Measurements from ENCODE around the gene LGR4.
A peak's percentile ranks its signal among the peaks of the same experiment; 100 is the strongest.

The LGR4 gene

DNA sequence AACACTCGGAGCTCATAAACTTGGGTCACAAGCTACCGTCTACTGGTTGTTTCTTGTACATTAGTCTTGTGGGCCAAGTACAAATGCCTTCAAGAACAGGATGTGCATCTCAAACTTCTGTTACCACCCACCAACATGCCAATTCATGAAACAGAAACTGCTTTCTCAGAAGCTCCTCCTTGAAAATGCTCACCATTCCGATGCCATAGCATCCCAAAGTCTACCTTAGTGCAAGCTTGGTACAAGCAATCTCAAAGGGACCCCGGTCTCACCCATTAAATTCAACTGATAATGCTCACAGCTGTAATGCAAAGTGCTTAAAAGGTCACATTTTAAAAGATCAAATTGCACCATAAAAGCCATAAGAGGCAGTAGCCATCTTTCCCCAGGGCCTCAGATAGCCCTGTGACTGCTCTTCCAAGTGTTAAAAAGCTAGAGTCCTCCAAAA is 77.8 kb downstream of the LGR4 start:
- Mint-ChIP-seq H3K9me3 (no peaks in the 10 kb centered on the region), H3K4me1 (no peaks in the 10 kb centered on the region)
- no peak for DNase-seq (ENCODE audit: low spot score in 2 of 2)

DNA sequence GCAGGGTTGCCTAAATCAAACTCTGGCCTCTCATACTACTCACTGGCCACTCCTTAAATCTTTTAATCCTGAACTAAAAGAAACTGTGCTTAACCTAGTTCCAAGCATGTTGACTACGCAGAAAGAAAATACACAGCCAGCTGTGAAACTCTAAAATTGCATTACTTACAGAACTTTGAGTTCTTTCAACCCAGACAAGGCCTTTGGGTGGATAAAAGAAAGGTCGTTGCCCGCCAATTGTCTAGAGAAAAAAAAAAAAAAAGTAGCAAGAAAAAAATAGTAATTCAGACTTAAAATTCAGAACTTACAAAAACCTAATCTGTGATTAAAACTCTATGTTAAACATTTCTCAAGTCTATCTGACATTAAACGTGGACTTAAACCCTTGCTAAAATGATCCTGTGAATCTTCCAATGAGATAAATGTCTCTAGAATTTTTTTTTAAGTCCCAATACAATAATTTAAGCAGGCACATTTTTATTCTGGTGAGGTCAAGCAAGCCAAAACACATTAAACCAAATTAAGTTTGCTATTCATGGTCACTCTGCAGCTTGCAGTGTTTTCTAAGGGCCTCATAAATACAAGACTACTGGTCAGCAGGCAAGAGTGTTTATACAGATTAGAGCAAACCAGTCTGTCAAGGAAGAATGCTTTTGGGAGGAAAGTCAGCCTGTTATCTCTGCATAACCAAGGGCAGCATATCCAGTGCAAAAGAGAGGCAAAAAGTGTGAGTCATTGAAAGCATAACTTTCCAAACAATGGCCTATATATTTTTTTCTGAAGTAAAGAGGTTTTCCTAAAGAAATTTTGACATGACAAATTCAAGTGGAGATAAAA is 80.1 kb downstream of the LGR4 start:
- H3K4me3 Mint-ChIP-seq = no peak overlapping the region
- DNase-seq (ENCODE audit: low spot score in 2 of 2) = no peak
- no peaks in the 10 kb centered on the region for H3K9me3 Mint-ChIP-seq
- ATAC-seq = no peak
- no peaks in the 10 kb centered on the region for H3K36me3 Mint-ChIP-seq
- peaks cover 2% of the 10 kb centered on the region for H3K4me1 Mint-ChIP-seq
- H3K27ac Mint-ChIP-seq = no peak overlapping the region

More for the DNA sequence above, 77.8 kb downstream of the LGR4 start:
- Mint-ChIP-seq H3K4me3 (no peak overlapping the region), H3K36me3 (no peaks in the 10 kb centered on the region), H3K27ac (no peak overlapping the region)
- ATAC-seq = no peak

DNA sequence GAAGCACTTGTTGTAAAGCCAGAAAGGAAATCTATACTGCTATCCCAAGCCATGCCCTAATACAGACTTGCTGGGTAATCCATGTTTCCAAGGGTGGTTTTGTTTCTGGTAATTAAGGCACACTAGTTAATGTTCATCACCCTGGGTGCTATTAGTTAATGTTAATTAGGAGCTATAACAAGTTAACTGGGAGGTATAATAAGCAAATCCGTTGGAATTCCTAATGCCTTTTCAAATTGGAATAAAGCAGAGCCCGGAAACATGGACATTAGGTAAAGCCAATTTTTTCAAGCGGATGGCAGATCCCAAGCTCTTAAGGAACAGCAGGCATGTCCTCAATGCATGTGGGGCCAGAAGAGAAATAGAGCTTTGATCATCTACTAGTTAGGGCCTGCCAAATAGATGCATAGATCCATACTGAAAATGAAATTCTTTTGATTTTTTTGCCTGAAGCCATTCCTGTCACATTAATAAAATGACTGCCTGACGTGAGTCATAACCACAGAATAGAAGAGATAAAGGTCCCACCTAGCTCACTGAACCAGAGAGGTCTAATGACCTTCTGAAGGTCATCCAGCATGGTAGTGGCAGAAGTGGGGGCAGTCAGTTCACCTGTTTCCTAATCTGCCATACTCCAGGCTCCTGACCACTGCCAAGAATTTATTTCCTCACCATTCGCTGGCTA is 81.1 kb downstream of the LGR4 start:
- Mint-ChIP-seq H3K36me3 (no peaks in the 10 kb centered on the region), H3K27ac (no peak overlapping the region), H3K9me3 (no peaks in the 10 kb centered on the region), H3K4me3 (no peak overlapping the region), H3K4me1 (peaks cover 6% of the 10 kb centered on the region)
- ATAC-seq (no peak), DNase-seq (ENCODE audit: low spot score in 2 of 2) (no peak)

- peaks cover 6% of the 10 kb centered on the region for H3K4me1 Mint-ChIP-seq
- H3K27ac Mint-ChIP-seq = no peak overlapping the region
- no peaks in the 10 kb centered on the region for H3K36me3 Mint-ChIP-seq
- H3K4me3 Mint-ChIP-seq = no peak overlapping the region
- no peak for DNase-seq (ENCODE audit: low spot score in 2 of 2)
- no peaks in the 10 kb centered on the region for H3K9me3 Mint-ChIP-seq
- no peak for ATAC-seq
Observed at GRCh38 chr11:27390318-27391295, 82.0 kb downstream of the LGR4 start.

DNA sequence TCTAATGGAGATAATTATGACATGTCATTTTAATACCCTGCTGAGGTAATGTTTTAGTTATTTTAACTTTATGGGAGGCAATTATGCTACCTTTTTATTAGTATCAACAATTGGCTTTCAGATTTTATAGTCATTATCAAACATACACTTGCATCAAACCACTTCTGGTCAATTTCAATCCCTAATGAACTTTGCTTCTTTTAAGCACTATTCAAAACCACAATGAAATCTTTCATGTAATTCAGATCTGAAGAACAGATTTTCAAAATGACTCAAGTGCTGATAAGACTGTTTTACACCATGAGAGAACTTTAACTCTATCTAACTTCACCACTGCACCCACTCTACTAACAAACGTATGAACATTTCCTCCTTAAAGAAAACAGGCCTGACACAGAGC is 83.7 kb downstream of the LGR4 start:
- DNase-seq (ENCODE audit: low spot score in 2 of 2) = no peak
- Mint-ChIP-seq H3K4me1 (peaks cover 6% of the 10 kb centered on the region), H3K4me3 (no peak overlapping the region), H3K27ac (no peak overlapping the region), H3K9me3 (no peaks in the 10 kb centered on the region), H3K36me3 (no peaks in the 10 kb centered on the region)
- peak; percentile 74 for ATAC-seq

DNA sequence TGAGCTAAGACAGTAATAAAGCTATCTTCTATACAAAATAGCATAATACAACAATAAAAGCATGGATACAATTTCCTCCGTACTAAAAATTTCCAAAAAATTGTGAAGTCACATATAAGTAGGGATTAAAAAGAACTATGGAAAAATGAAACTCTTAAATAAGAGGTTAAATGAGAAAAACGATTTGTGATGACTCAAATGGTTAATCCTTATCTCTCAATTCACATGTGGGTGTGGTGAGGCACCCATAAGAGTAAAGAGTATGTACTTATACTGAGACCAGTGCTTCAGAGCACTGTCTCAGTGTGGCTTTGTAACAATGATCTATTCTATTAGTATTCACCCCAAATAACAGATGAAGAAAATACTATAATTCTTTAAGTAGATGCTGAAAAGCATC is 84.6 kb downstream of the LGR4 start:
- ATAC-seq = peak; percentile 88

GRCh38 chr11:27387362-27387761 is 85.2 kb downstream of the LGR4 start:
- Mint-ChIP-seq H3K27ac (no peak overlapping the region), H3K4me3 (no peak overlapping the region), H3K4me1 (peaks cover 6% of the 10 kb centered on the region), H3K36me3 (no peaks in the 10 kb centered on the region), H3K9me3 (no peaks in the 10 kb centered on the region)
- ATAC-seq (peak; percentile 70), DNase-seq (ENCODE audit: low spot score in 2 of 2) (no peak)

More for the DNA sequence above, 84.6 kb downstream of the LGR4 start:
- no peak for DNase-seq (ENCODE audit: low spot score in 2 of 2)
- Mint-ChIP-seq H3K27ac (no peak overlapping the region), H3K4me1 (peaks cover 6% of the 10 kb centered on the region), H3K4me3 (no peak overlapping the region), H3K9me3 (no peaks in the 10 kb centered on the region), H3K36me3 (no peaks in the 10 kb centered on the region)

DNA sequence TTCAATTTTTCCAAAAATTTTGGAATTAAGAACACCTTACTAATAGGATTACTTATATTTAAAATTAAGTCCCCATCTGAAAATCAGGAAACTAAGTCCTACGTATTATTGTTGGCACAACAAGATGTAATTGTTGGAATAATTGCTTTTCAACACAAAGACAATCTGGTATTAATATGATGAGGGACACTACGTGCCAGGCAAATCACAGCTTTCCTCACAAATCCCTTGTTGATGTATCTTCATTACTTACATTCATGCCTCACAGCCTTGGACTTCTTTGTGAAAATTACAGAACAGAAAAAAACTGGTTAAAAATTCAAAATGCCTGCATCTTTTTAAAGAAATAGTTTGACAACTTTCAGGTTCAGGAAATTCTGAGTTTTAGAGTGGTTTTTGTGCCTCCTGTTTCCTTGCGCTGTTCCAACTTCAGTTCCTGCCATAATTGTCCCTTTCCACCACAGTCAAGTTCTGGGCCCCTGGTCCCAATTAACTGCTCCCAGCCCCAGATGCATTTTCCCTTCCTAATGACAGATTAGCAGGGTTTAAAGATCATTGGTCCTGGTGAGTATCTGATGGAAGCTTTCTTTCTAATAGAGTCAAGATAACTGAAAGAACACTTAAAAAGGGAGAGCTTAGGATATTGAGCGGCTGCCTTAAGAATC is 86.3 kb downstream of the LGR4 start:
- DNase-seq (ENCODE audit: low spot score in 2 of 2) (no peak), ATAC-seq (no peak)
- H3K9me3 Mint-ChIP-seq = no peaks in the 10 kb centered on the region
- no peak overlapping the region for H3K27ac Mint-ChIP-seq
- no peaks in the 10 kb centered on the region for H3K36me3 Mint-ChIP-seq
- H3K4me3 Mint-ChIP-seq = no peak overlapping the region
- H3K4me1 Mint-ChIP-seq = peaks cover 6% of the 10 kb centered on the region

DNA sequence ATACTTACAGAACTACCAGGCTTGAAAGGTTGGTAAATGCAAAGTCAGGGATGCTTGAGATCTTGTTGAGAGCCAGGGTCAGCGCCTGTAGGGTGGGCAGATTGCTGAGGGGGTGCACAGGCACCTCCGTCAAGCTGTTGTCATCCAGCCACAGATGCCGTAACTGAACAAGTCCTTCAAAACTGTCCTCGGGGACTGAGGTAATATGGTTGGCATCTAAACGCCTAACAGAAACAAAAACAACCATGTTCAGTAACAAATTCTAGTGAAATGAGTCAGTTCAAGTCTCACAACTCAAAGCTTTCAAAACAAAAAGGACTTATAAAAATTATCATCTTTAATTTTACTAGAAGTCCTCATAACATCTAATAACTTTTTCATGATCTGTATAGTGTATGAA is 87.3 kb downstream of the LGR4 start:
- peak; percentile 22 for ATAC-seq
- Mint-ChIP-seq H3K4me3 (no peak overlapping the region), H3K9me3 (no peaks in the 10 kb centered on the region), H3K27ac (no peak overlapping the region), H3K4me1 (peaks cover 6% of the 10 kb centered on the region), H3K36me3 (no peaks in the 10 kb centered on the region)
- DNase-seq (ENCODE audit: low spot score in 2 of 2) = no peak

DNA sequence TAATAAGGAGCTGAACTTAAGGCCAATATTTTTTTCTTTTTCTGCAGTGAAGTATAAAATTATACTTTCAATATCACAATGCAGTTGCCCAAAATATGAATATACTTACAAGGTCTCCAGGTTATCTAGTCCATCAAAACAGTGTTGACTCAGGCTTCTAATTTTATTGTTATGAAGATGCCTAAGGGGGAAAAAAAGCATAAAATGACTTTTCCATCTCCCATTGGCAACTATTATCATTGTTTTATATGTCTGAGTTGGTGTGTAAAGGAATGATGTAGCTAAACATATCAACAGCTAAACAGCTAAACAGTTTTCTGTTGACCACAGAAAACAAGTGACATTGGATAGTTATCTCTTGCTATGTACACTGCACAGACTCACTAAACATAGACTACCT is 88.4 kb downstream of the LGR4 start:
- no peak for ATAC-seq
- H3K4me1 Mint-ChIP-seq = peaks cover 6% of the 10 kb centered on the region
- DNase-seq (ENCODE audit: low spot score in 2 of 2) = no peak
- no peaks in the 10 kb centered on the region for H3K9me3 Mint-ChIP-seq
- H3K36me3 Mint-ChIP-seq = no peaks in the 10 kb centered on the region
- H3K4me3 Mint-ChIP-seq = no peak overlapping the region
- no peak overlapping the region for H3K27ac Mint-ChIP-seq

DNA sequence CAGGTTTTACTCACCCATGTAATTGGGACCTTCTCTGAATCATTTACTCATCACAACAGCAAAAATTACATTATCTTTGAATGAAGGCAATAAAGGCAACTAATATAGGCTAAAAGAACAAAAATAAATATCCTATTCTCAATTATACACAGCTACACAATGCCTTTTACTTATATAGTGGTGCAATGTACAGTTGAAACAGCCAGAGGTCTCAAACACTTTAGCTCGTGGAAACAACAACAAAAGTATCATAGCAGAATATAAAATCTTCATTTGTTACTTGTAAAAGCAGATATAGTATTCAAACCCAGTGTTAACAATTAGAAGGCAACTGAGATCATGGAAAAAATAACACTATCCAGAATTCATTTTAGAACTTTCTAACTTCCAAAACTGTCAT is 88.9 kb downstream of the LGR4 start:
- H3K4me3 Mint-ChIP-seq = no peak overlapping the region
- no peak for DNase-seq (ENCODE audit: low spot score in 2 of 2)
- ATAC-seq = no peak
- H3K27ac Mint-ChIP-seq = no peak overlapping the region
- H3K4me1 Mint-ChIP-seq = peaks cover 6% of the 10 kb centered on the region
- H3K9me3 Mint-ChIP-seq = no peaks in the 10 kb centered on the region
- no peaks in the 10 kb centered on the region for H3K36me3 Mint-ChIP-seq

DNA sequence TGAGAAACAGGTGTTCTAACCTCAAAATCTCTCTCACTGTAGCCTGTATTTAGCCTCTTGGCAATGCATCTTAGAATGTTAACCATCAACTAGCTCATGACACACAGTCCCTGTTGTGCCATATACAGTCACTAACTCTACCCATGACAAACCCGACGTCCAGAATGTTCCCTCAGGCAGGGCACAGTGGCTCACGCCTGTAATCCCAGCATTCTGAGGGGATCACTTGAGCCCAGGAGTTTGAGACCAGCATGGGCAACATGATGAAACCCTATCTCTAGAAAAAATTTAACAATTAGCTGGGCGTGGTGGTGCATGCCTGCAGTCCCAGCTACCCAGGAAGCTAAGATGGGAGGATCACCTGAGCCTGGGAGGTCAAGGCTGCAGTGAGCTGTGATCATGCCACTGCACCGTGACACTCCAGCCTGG is 91.3 kb downstream of the LGR4 start:
- ATAC-seq (no peak), DNase-seq (ENCODE audit: low spot score in 2 of 2) (no peak)
- Mint-ChIP-seq H3K36me3 (no peaks in the 10 kb centered on the region), H3K27ac (no peak overlapping the region), H3K4me3 (no peak overlapping the region), H3K9me3 (no peaks in the 10 kb centered on the region), H3K4me1 (no peaks in the 10 kb centered on the region)

- Mint-ChIP-seq H3K36me3 (no peaks in the 10 kb centered on the region), H3K4me3 (no peak overlapping the region), H3K9me3 (no peaks in the 10 kb centered on the region), H3K4me1 (no peaks in the 10 kb centered on the region), H3K27ac (no peak overlapping the region)
- no peak for ATAC-seq
- DNase-seq (ENCODE audit: low spot score in 2 of 2) = no peak
Observed at GRCh38 chr11:27380771-27381170, 91.8 kb downstream of the LGR4 start.

DNA sequence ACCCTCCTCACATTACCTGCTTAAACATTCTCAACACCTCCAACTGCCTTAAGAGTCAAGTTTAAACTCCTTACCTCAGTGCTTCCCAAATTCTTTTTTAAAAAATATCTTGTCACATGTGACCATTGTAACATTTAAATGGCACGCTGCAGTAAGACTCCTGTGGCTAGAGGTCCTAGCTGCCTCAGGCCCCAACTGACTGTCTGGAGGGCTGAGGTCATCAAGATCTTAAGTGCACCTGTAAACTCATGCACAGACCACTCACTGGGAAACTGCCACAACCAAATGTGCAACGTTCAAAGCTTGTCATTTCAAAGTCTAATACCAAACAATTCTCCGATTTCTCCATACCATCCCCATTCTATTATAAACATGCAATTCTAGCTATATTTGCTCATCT is 93.1 kb downstream of the LGR4 start:
- DNase-seq (ENCODE audit: low spot score in 2 of 2) (no peak), ATAC-seq (no peak)
- Mint-ChIP-seq H3K27ac (no peak overlapping the region), H3K4me3 (no peak overlapping the region), H3K9me3 (no peaks in the 10 kb centered on the region), H3K4me1 (no peaks in the 10 kb centered on the region), H3K36me3 (no peaks in the 10 kb centered on the region)

DNA sequence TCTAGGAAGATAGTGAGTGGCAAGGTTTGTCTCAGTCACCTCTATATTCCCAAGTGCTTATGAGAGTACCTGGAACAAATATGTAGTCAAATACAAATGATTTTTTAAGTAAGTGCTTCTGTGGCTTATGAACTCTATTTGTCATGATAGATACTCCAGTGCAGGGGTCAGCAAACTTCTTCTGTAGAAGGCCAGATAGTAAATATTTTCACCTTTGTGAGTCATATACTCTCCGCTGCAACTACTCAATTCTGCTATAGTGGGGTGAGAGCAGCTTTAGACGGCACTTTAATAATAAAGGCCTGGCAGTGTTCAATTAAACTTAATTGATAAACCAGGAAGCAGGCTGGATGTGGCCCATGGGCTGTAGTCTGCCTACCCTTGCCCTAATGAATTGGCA is 97.2 kb downstream of the LGR4 start:
- H3K27ac Mint-ChIP-seq = no peak overlapping the region
- ATAC-seq (no peak), DNase-seq (ENCODE audit: low spot score in 2 of 2) (no peak)
- H3K4me1 Mint-ChIP-seq = no peaks in the 10 kb centered on the region
- no peak overlapping the region for H3K4me3 Mint-ChIP-seq
- H3K36me3 Mint-ChIP-seq = no peaks in the 10 kb centered on the region
- H3K9me3 Mint-ChIP-seq = no peaks in the 10 kb centered on the region

Data from stimulated activated effector memory CD8-positive, alpha-beta T cell treated with anti-CD3 and anti-CD28 coated beads, Interleukin-12 subunit alpha, Interleukin-12 subunit beta, amount 100 ng/mL, for 72 hours (primary cell).